Measurements from ENCODE around the gene FAM219B.
"Not testable (repeated sequence)": the region's sequence is repeated elsewhere in the genome, so short reads cannot be mapped to it uniquely, and the experiment has no call there.

FAM219B gene
- total RNA-seq, result 31.2 to 91.0 (median 54.4) reads per million in 3 experiments

GRCh38 chr15:74906450-74907162, at the start of gene FAM219B:
Gene FAM219B (minus strand): TSS chr15:74906851. CDS start chr15:74906800, 51 bp downstream.
- peak; percentile 69 for DNase-seq

- peak; percentile 48 for DNase-seq
Observed at GRCh38 chr15:74955796-74956647, 49.4 kb upstream of the FAM219B start.

GRCh38 chr15:74955017-74955416, 48.4 kb upstream of the FAM219B start:
- no peak for DNase-seq

GRCh38 chr15:74954515-74954914, 47.9 kb upstream of the FAM219B start:
- no peak for DNase-seq

- DNase-seq, result no peak
Observed at GRCh38 chr15:74951006-74951405, 44.4 kb upstream of the FAM219B start.

- DNase-seq, result peak; percentile 70
Observed at GRCh38 chr15:74950078-74950908, 43.6 kb upstream of the FAM219B start.

- DNase-seq, result peak; percentile 95
Observed at GRCh38 chr15:74937590-74938371, 31.1 kb upstream of the FAM219B start, which contains the start of gene COX5A. Gene COX5A (minus strand): TSS chr15:74938073. CDS start chr15:74938014, 59 bp downstream.

GRCh38 chr15:74937272-74937589, 30.6 kb upstream of the FAM219B start:
- no peak for DNase-seq

- not testable (repeated sequence) for DNase-seq
Observed at GRCh38 chr15:74935193-74935592, 28.5 kb upstream of the FAM219B start.

GRCh38 chr15:74933573-74933972, 26.9 kb upstream of the FAM219B start:
- DNase-seq, result no peak

GRCh38 chr15:74928771-74929198, 22.1 kb upstream of the FAM219B start:
- DNase-seq, result no peak

- no peak for DNase-seq
Observed at GRCh38 chr15:74924525-74924924, 17.9 kb upstream of the FAM219B start.

GRCh38 chr15:74920456-74920855, 13.8 kb upstream of the FAM219B start:
- no peak for DNase-seq

- no peak for DNase-seq
Observed at GRCh38 chr15:74917676-74918075, 11.0 kb upstream of the FAM219B start.

GRCh38 chr15:74913799-74914198, 7.1 kb upstream of the FAM219B start:
- not testable (repeated sequence) for DNase-seq

GRCh38 chr15:74913041-74913440, 6.4 kb upstream of the FAM219B start:
- DNase-seq, result no peak

GRCh38 chr15:74908635-74909034, 2.0 kb upstream of the FAM219B start:
- DNase-seq, result no peak

- DNase-seq, result peak; percentile 6
Observed at GRCh38 chr15:74907163-74907870, 666 bp upstream of the FAM219B start.

GRCh38 chr15:74906067-74906449, 593 bp downstream of the FAM219B start:
- DNase-seq, result no peak

GRCh38 chr15:74904190-74904805, 2.4 kb downstream of the FAM219B start:
- no peak for DNase-seq

GRCh38 chr15:74903676-74904075, 3.0 kb downstream of the FAM219B start:
- DNase-seq, result no peak
